Measurements from ENCODE around the gene CRB2.

- TF ChIP-seq, protein P1, sequence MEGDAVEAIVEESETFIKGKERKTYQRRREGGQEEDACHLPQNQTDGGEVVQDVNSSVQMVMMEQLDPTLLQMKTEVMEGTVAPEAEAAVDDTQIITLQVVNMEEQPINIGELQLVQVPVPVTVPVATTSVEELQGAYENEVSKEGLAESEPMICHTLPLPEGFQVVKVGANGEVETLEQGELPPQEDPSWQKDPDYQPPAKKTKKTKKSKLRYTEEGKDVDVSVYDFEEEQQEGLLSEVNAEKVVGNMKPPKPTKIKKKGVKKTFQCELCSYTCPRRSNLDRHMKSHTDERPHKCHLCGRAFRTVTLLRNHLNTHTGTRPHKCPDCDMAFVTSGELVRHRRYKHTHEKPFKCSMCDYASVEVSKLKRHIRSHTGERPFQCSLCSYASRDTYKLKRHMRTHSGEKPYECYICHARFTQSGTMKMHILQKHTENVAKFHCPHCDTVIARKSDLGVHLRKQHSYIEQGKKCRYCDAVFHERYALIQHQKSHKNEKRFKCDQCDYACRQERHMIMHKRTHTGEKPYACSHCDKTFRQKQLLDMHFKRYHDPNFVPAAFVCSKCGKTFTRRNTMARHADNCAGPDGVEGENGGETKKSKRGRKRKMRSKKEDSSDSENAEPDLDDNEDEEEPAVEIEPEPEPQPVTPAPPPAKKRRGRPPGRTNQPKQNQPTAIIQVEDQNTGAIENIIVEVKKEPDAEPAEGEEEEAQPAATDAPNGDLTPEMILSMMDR (conservative IDR thresholded peaks at IDR 0.05 in 1 of 2, IDR thresholded peaks at IDR 0.05 in 1 of 2; ENCODE audit: low read depth in 1 of 2, low read length in 2 of 2): no peak
- TF ChIP-seq EZH2 (IDR thresholded peaks at IDR 0.05; ENCODE audit: low read length, missing control alignments): no peak
Observed at GRCh38 chr9:123361086-123361730, 5.2 kb downstream of the CRB2 start.

All from fibroblast of lung (primary cell).